ENCODE results near the gene BMPR2. TPM values are rescaled to one million over a fixed set of nuclear protein-coding genes. Genes with fewer than 3 reads are reported as not detected.
"Not testable (repeated sequence)": the region's sequence is repeated elsewhere in the genome, so short reads cannot be mapped to it uniquely, and the experiment has no call there.

Gene BMPR2
- total RNA-seq, 1 experiment from 2014 or later, result 34.9 TPM

- TF ChIP-seq CTCF (conservative IDR thresholded peaks at IDR 0.05; ENCODE audit: low read depth, low read length), result no peak
- no peak for TF ChIP-seq EZH2 (IDR thresholded peaks at IDR 0.05; ENCODE audit: borderline replicate concordance, low read depth, low read length, poor library complexity, severe bottlenecking)
- DNase-seq (ENCODE audit: low spot score), result no peak
- POLR2A ChIA-PET (ENCODE audit: low non-redundant PET), result no interaction called here
- Histone ChIP-seq H3K4me3 (ENCODE audit: low read depth, low read length, poor library complexity, severe bottlenecking) (no peak overlapping the region), H3K4me1 (ENCODE audit: insufficient read depth, low read length, poor library complexity, severe bottlenecking) (no peaks in the 10 kb centered on the region), H3K9me3 (ENCODE audit: low read depth, low read length, poor library complexity, severe bottlenecking) (no peaks in the 10 kb centered on the region), H3K27ac (ENCODE audit: low read depth, low read length, poor library complexity, severe bottlenecking) (no peak overlapping the region), H3K27me3 (replicated peaks; ENCODE audit: insufficient read depth, low read depth, low read length, poor library complexity) (no peaks in the 10 kb centered on the region), H3K36me3 (ENCODE audit: insufficient read depth, low read length, poor library complexity, severe bottlenecking) (no peaks in the 10 kb centered on the region)
- intact Hi-C loops (cut with micrococcal nuclease; ENCODE audit: unreplicated experiment), result no loop called here
- CTCF ChIA-PET, result no interaction called here
- BruUV-seq (replicated peaks), result no TSS peak
Observed at GRCh38 chr2:202577250-202578183, 201.4 kb downstream of the BMPR2 start.

- H3K4me3 ChIP-seq (ENCODE audit: low read depth, low read length, poor library complexity, severe bottlenecking); H3K27me3 ChIP-seq (replicated peaks; ENCODE audit: insufficient read depth, low read depth, low read length, poor library complexity); H3K9me3 ChIP-seq (ENCODE audit: low read depth, low read length, poor library complexity, severe bottlenecking); BruUV-seq (replicated peaks); H3K36me3 ChIP-seq (ENCODE audit: insufficient read depth, low read length, poor library complexity, severe bottlenecking); DNase-seq (ENCODE audit: low spot score); H3K27ac ChIP-seq (ENCODE audit: low read depth, low read length, poor library complexity, severe bottlenecking); POLR2A ChIA-PET (ENCODE audit: low non-redundant PET); CTCF ChIA-PET; H3K4me1 ChIP-seq (ENCODE audit: insufficient read depth, low read length, poor library complexity, severe bottlenecking): not testable (repeated sequence)
- intact Hi-C loops (cut with micrococcal nuclease; ENCODE audit: unreplicated experiment), result loop anchor here (10.0 kb wide), 2 partner anchors 232 to 1072 kb away; no protein-coding TSS in a partner anchor
Observed at GRCh38 chr2:202582846-202583245, 206.7 kb downstream of the BMPR2 start.

GRCh38 chr2:202583709-202584219 lies 207.6 kb downstream of the BMPR2 start:
- H3K27me3 ChIP-seq (replicated peaks; ENCODE audit: insufficient read depth, low read depth, low read length, poor library complexity), result no peaks in the 10 kb centered on the region
- intact Hi-C loops (cut with micrococcal nuclease; ENCODE audit: unreplicated experiment), result loop anchor here (10.0 kb wide), 2 partner anchors 231 to 1071 kb away; no protein-coding TSS in a partner anchor
- peaks cover 1% of the 10 kb centered on the region for H3K4me1 ChIP-seq (ENCODE audit: insufficient read depth, low read length, poor library complexity, severe bottlenecking)
- CTCF ChIA-PET, result no interaction called here
- H3K36me3 ChIP-seq (ENCODE audit: insufficient read depth, low read length, poor library complexity, severe bottlenecking), result no peaks in the 10 kb centered on the region
- no TSS peak for BruUV-seq (replicated peaks)
- POLR2A ChIA-PET (ENCODE audit: low non-redundant PET), result no interaction called here
- TF ChIP-seq CTCF (conservative IDR thresholded peaks at IDR 0.05; ENCODE audit: low read depth, low read length) (no peak), EZH2 (IDR thresholded peaks at IDR 0.05; ENCODE audit: borderline replicate concordance, low read depth, low read length, poor library complexity, severe bottlenecking) (no peak)
- H3K4me3 ChIP-seq (ENCODE audit: low read depth, low read length, poor library complexity, severe bottlenecking), result no peak overlapping the region
- no peak for DNase-seq (ENCODE audit: low spot score)
- no peak overlapping the region for H3K27ac ChIP-seq (ENCODE audit: low read depth, low read length, poor library complexity, severe bottlenecking)
- no peaks in the 10 kb centered on the region for H3K9me3 ChIP-seq (ENCODE audit: low read depth, low read length, poor library complexity, severe bottlenecking)
